Vagina (tissue), 2 donors: Measurements from ENCODE around the gene CBFA2T3. TPM values are rescaled to one million over a fixed set of nuclear protein-coding genes. Genes with fewer than 3 reads are reported as not detected.

Source experiments
- DNase-seq, 2 donors: peaks; one replicate each; pipeline ENCODE4 v3.0.0-alpha.2; 2017; ENCODE audit errors: extremely low spot score in 2 of 2
- H3K27ac ChIP-seq: fragments of 200-600 bp; sonication (generic); one replicate; pipeline ENCODE4 v1.5.1; 2019
- H3K27me3 ChIP-seq: fragments of 200-600 bp; sonication (generic); one replicate; pipeline ENCODE4 v1.5.1; 2019
- H3K36me3 ChIP-seq, 2 donors: fragments of 200-600 bp; sonication (generic); one replicate each; pipeline ENCODE4 v1.5.1; 2017 to 2019
- H3K4me1 ChIP-seq: fragments of 200-600 bp; sonication (generic); one replicate; pipeline ENCODE4 v1.5.1; 2019
- H3K4me3 ChIP-seq, 2 donors: fragments of 200-600 bp; sonication (generic); 1 replicate in 1 of 2; 2 replicates in 1 of 2; pipeline ENCODE4 v1.5.1; 2016 to 2019
- H3K9me3 ChIP-seq: fragments of 200-600 bp; sonication (generic); one replicate; pipeline ENCODE4 v1.5.1; 2019
- POLR2A ChIP-seq, 2 donors: fragments of 450-650 bp; IDR thresholded peaks; one replicate each; pipeline ENCODE4 v1.6.1; 2017; ENCODE audit warnings: antibody characterized with exemption in 2 of 2, mild to moderate bottlenecking in 2 of 2, moderate library complexity in 2 of 2
- POLR2AphosphoS5 ChIP-seq, 2 donors: sonication (generic); formaldehyde crosslinking; IDR thresholded peaks; one replicate each; pipeline ENCODE4 v1.9.0; 2017; ENCODE audit warnings: antibody characterized with exemption in 2 of 2, mild to moderate bottlenecking in 2 of 2, low read depth in 1 of 2; ENCODE audit not compliant: insufficient read depth in 1 of 2
- intact Hi-C: fragments of 100-400 bp; cut with DNase I; formaldehyde crosslinking; loops from one replicate; pipeline ENCODE4 v1.15.1; 2023
- total RNA-seq: library from RNA; depleted of rRNA; stranded (reverse); fragments of >200 nt; gene quantifications from one replicate; pipeline ENCODE4 v1.2.3, GENCODE V29; 2016
- TF ChIP-seq, protein P1 (sequence below), 3 experiments: fragments of 450-650 bp in 2 of 3; fragments of 200-600 bp in 1 of 3; sonication (generic) in 1 of 3; IDR thresholded peaks; one replicate each; pipeline ENCODE4 v1.5.1; 2017 to 2019; ENCODE audit warnings: antibody characterized with exemption in 3 of 3, mild to moderate bottlenecking in 2 of 3, moderate library complexity in 2 of 3

CBFA2T3 gene
- total RNA-seq, 1 donor from 2014 or later = 2.7 TPM

DNA sequence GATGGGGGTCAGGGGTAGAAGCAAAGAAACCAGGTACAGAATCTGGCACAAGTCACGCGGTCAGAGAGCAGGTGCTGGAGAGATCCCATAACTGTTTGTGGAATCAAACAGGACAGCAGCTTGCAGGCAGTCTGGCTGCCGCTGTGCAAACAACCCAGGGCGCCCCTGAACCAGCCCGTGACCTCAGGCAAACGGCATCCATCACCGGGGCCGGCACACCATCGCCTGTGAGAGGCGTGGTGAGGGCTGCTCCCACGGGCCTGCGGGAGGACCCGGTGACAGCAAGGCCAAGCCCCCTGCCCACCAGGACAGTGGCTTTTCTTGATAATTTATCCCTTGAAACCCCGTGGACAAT is 47.9 kb downstream of the CBFA2T3 start:
- H3K4me3 ChIP-seq = no peak overlapping the region
- H3K27me3 ChIP-seq = no peaks in the 10 kb centered on the region
- H3K36me3 ChIP-seq = no peaks in the 10 kb centered on the region
- TF ChIP-seq, protein P1, sequence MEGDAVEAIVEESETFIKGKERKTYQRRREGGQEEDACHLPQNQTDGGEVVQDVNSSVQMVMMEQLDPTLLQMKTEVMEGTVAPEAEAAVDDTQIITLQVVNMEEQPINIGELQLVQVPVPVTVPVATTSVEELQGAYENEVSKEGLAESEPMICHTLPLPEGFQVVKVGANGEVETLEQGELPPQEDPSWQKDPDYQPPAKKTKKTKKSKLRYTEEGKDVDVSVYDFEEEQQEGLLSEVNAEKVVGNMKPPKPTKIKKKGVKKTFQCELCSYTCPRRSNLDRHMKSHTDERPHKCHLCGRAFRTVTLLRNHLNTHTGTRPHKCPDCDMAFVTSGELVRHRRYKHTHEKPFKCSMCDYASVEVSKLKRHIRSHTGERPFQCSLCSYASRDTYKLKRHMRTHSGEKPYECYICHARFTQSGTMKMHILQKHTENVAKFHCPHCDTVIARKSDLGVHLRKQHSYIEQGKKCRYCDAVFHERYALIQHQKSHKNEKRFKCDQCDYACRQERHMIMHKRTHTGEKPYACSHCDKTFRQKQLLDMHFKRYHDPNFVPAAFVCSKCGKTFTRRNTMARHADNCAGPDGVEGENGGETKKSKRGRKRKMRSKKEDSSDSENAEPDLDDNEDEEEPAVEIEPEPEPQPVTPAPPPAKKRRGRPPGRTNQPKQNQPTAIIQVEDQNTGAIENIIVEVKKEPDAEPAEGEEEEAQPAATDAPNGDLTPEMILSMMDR (IDR thresholded peaks at IDR 0.05) = no peak
- TF ChIP-seq POLR2AphosphoS5 (IDR thresholded peaks at IDR 0.05; ENCODE audit: insufficient read depth in 1 of 2, low read depth in 1 of 2) (no peak), POLR2A (IDR thresholded peaks at IDR 0.05) (no peak)
- intact Hi-C loops = no loop called here
- no peak overlapping the region for H3K27ac ChIP-seq
- peaks cover 25% of the 10 kb centered on the region for H3K4me1 ChIP-seq
- no peaks in the 10 kb centered on the region for H3K9me3 ChIP-seq
- no peak for DNase-seq

DNA sequence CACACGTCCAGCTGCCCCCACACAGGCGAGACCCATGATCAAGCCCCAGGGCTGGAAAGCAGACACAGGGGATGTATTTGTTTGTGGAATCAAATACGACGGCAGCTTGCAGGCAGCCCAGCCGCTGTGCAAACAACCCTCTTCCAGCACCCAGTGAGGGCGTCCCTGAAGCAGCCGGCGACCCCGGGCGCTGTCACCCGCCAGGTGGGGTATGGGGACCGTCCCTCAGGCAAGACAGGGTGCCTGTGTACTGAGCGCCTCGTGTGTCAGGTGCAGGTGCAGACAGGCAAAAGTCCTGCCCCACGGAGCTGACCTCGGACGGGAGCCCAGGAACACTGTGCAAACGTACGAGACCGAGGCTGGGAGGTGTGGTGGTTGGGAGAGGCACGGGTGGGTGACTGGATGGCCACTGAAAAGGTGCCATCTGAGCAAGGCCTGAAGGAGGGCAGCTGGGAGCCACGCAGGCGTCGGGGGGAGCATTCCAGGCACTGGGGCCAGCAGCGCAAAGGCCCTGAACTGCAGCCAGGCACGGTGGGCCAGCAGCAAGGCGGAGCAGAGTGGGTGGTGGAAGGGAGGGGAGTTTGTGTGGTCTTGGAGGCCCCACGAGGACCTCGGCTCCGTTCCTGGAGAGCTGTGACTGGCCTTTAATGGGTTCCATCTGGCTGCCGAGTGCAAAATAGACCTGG is 48.5 kb downstream of the CBFA2T3 start:
- no peak for DNase-seq
- H3K4me1 ChIP-seq = peaks cover 31% of the 10 kb centered on the region
- no peaks in the 10 kb centered on the region for H3K27me3 ChIP-seq
- intact Hi-C loops = no loop called here
- H3K9me3 ChIP-seq = no peaks in the 10 kb centered on the region
- TF ChIP-seq, protein P1 (IDR thresholded peaks at IDR 0.05) = no peak
- TF ChIP-seq POLR2A (IDR thresholded peaks at IDR 0.05) (no peak), POLR2AphosphoS5 (IDR thresholded peaks at IDR 0.05; ENCODE audit: insufficient read depth in 1 of 2, low read depth in 1 of 2) (no peak)
- H3K4me3 ChIP-seq = no peak overlapping the region
- H3K36me3 ChIP-seq = no peaks in the 10 kb centered on the region
- H3K27ac ChIP-seq = no peak overlapping the region

DNA sequence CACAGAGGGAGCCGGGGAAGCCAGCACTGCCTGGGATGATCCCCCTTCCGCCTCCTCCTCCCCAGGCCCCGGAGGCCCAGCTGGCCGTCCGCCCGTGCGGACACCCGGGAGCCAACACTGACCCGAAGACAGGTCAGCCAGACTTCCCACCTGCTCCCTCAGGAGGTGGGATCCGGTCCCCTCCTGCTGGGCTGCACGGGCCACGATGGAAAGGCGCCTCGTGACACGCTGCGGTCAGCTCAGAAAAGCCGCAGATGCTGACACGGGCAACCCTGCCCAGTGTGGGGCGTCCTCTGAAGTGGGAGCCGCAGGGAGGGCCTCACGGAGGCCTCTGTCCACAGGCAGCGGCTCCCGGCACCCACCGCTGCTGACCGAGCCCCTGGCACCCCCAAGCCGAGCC is 49.3 kb downstream of the CBFA2T3 start:
- Histone ChIP-seq H3K36me3 (no peaks in the 10 kb centered on the region), H3K4me3 (no peak overlapping the region), H3K27ac (no peak overlapping the region), H3K9me3 (no peaks in the 10 kb centered on the region), H3K4me1 (peaks cover 38% of the 10 kb centered on the region), H3K27me3 (no peaks in the 10 kb centered on the region)
- intact Hi-C loops = no loop called here
- TF ChIP-seq POLR2A (IDR thresholded peaks at IDR 0.05) (no peak), POLR2AphosphoS5 (IDR thresholded peaks at IDR 0.05; ENCODE audit: insufficient read depth in 1 of 2, low read depth in 1 of 2) (no peak)
- TF ChIP-seq, protein P1 (IDR thresholded peaks at IDR 0.05) = no peak
- DNase-seq = no peak

DNA sequence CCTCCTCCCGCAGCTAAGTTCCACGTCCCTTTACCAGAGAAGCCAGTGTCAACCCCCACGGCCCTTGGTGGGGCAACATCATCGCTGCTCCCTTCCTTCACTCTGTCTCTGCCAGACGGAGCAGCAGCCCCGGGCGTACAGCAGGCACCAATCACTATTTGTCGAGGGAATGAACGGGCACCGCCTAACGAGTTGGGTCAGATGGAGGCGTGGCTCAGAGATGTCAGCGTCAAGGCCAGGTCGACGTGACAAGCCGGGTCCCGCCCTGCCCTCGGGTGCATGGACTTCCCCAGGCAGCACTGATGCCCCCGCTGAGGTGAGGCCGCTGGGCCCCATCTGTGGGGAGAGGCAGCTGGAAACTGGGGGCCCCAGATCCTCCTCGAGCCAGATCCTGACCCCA is 50.0 kb downstream of the CBFA2T3 start:
- no peak for TF ChIP-seq POLR2AphosphoS5 (IDR thresholded peaks at IDR 0.05; ENCODE audit: insufficient read depth in 1 of 2, low read depth in 1 of 2)
- TF ChIP-seq POLR2A (IDR thresholded peaks at IDR 0.05) = no peak
- TF ChIP-seq, protein P1 (IDR thresholded peaks at IDR 0.05) = no peak
- H3K36me3 ChIP-seq = no peaks in the 10 kb centered on the region

DNA sequence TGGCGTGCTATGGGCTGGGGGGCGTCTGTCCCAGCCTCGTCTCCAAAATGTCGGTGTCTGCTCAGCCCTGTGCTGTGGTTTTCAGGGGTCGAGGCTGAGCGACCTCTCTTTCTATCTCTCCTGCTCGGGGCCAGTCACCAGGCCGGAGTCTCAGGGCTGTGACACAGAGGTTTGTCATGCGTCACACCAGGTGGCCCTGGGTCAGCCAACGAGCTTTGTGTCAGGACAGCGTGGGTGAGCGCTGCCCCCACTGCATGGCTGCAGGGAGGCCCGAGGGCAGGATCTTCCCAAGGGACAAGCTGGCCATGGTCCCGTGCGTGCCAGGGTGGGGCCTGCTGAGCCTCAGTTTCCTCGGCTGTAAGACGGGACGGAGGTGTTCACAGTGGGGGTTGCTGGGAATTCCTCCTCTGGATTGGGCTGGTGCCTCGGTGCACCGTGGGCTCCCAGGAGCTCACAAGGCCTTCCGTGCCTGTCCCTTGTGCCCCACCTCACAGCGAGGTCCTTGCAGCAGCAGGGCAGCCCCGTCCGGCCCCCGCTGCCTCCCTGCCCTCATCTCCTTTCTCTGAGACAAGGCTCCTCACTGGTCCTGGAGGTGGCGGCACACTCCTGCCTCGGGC is 50.5 kb downstream of the CBFA2T3 start:
- Histone ChIP-seq H3K9me3 (no peaks in the 10 kb centered on the region), H3K4me1 (peaks cover 50% of the 10 kb centered on the region), H3K36me3 (no peaks in the 10 kb centered on the region), H3K27me3 (no peaks in the 10 kb centered on the region), H3K4me3 (no peak overlapping the region), H3K27ac (no peak overlapping the region)
- TF ChIP-seq POLR2AphosphoS5 (IDR thresholded peaks at IDR 0.05; ENCODE audit: insufficient read depth in 1 of 2, low read depth in 1 of 2) = no peak
- TF ChIP-seq POLR2A (IDR thresholded peaks at IDR 0.05) = no peak
- TF ChIP-seq, protein P1 (IDR thresholded peaks at IDR 0.05) = no peak
- no peak for DNase-seq
- intact Hi-C loops = no loop called here

More for the DNA sequence above, 50.0 kb downstream of the CBFA2T3 start:
- no peak overlapping the region for H3K4me3 ChIP-seq
- intact Hi-C loops = no loop called here
- no peak for DNase-seq
- no peaks in the 10 kb centered on the region for H3K9me3 ChIP-seq
- H3K27ac ChIP-seq = no peak overlapping the region
- peaks cover 45% of the 10 kb centered on the region for H3K4me1 ChIP-seq
- no peaks in the 10 kb centered on the region for H3K27me3 ChIP-seq
